Measurements from ENCODE around the gene BTAF1. TPM values are rescaled to one million over a fixed set of nuclear protein-coding genes. Genes with fewer than 3 reads are reported as not detected.

Gene BTAF1
- polyA plus RNA-seq, 1 experiment = 13.9 TPM

DNA sequence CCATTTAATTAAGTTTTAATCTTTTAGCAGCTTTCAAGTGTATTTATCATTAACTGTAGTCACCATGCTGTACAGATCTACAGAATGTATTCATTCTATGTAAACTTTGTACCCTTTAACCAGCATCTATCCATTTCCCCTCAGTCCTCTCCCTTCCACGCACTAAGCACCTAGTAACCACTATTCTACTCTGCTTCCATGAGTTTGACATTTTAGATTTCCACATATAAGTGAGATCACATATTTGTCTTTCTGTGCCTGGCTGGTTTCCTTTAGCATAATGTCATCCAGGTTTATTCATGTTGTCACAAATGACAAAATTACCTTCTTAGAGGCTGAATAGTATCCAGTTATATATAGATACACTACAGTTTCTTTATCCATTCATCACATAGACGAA lies 79.7 kb downstream of the BTAF1 start:
- POLR2A ChIA-PET = no interaction called here
- CTCF ChIA-PET = interaction anchor here (0.6 to 1.2 kb wide), 2 partner anchors 14 to 42 kb away, joined by 3 read pairs; no protein-coding TSS in a partner anchor
- TF ChIP-seq CTCF (IDR thresholded peaks at IDR 0.05; ENCODE audit: insufficient read depth, low read depth, low read length) = no peak
- no peak for DNase-seq (ENCODE audit: low read depth)
- H3K27me3 ChIP-seq (ENCODE audit: control insufficient read depth, insufficient read depth, low read length) = no peaks in the 10 kb centered on the region
- peaks cover 3% of the 10 kb centered on the region; the same call in 1 of the 2 replicates for H3K36me3 ChIP-seq (ENCODE audit: control insufficient read depth, insufficient read depth, low read length)
- no peak overlapping the region for H3K4me3 ChIP-seq (ENCODE audit: low read depth, low read length)

DNA sequence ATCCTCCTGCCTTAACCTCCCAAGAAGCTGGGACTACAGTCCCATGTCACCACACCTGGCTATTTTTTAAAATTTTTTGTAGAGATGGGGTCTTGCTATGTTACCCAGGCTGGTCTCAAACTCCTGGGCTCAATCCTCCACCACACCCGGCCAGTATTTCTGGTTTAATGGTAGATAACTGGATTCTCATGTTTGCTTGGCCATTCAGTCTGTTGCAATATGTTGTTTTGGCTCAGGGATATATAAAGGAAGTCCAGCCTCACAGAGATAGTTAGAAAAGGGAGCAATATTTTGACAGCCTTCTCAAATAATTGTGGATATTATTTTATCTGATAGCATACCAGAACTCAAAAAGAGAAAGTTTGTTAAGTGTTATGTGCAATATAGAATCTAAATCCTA lies 82.4 kb downstream of the BTAF1 start:
- no peaks in the 10 kb centered on the region for H3K27me3 ChIP-seq (ENCODE audit: control insufficient read depth, insufficient read depth, low read length)
- CTCF ChIA-PET = interaction anchor here (1.1 kb wide), 1 partner anchor 12 kb away, joined by 3 read pairs; no protein-coding TSS in a partner anchor
- POLR2A ChIA-PET = no interaction called here
- no peak overlapping the region for H3K4me3 ChIP-seq (ENCODE audit: low read depth, low read length)
- no peak for DNase-seq (ENCODE audit: low read depth)
- H3K36me3 ChIP-seq (ENCODE audit: control insufficient read depth, insufficient read depth, low read length) = peaks cover under 1% of the 10 kb centered on the region; the same call in 1 of the 2 replicates
- TF ChIP-seq CTCF (IDR thresholded peaks at IDR 0.05; ENCODE audit: insufficient read depth, low read depth, low read length) = no peak

DNA sequence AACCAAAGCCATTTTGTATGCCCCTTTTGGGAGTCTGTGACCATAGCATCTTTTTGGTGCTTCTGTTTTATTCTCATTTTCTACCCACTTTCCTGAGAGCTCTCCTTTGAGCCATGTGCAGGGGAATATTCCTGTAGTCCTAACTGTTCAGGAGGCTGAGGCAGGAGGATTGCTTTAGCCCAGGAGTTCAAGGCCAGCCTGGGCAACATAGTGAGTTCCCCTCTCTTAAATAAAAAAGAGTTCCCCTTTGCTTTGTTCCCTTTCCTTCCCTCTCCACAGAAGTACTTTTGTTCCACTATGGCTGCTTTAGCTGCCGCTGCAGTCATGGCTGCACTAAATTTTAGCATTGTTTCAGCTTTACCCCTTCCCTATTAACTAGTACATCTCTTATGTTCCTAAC lies 85.9 kb downstream of the BTAF1 start:
- Histone ChIP-seq H3K36me3 (ENCODE audit: control insufficient read depth, insufficient read depth, low read length) (peaks cover 4% of the 10 kb centered on the region; the same call in 1 of the 2 replicates), H3K4me3 (ENCODE audit: low read depth, low read length) (no peak overlapping the region), H3K27me3 (ENCODE audit: control insufficient read depth, insufficient read depth, low read length) (no peaks in the 10 kb centered on the region)
- CTCF ChIA-PET = interaction anchor here (1.1 to 2.6 kb wide), 2 partner anchors 20 to 30 kb away, joined by 3 to 6 read pairs; no protein-coding TSS in a partner anchor
- TF ChIP-seq CTCF (IDR thresholded peaks at IDR 0.05; ENCODE audit: insufficient read depth, low read depth, low read length) = no peak
- POLR2A ChIA-PET = no interaction called here
- no peak for DNase-seq (ENCODE audit: low read depth)

DNA sequence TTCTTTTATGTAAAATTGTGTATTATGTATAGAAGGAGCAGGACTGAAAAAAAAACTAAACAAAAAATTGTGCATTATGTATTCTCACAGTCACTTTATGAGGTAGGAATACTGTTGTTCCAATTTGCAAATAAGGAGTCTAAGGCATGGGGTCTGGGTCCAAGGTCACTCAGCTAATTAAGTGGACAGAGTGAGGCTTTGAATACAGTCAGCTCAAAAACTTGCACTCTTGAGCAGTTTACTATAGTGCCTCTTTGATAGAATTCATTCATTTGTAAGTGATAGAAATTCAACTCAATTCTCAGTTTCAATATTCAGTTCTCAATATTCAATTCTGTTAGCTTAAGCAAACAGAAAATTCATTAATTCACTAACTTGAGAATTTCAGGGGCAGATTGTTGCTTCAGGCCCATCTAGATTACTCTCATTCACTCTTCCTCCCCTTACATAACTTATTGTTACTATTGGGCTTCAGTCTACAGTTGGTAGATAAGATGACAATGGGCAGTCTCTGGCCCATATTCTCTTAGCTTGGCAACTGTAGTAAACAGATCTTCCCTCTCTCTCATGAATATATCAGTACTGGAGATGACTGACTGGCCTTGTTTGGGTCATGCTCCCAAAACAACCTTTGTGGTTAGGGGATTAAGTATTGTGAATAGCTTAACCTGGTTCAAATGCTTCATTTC lies 86.6 kb downstream of the BTAF1 start:
- no peak for TF ChIP-seq CTCF (IDR thresholded peaks at IDR 0.05; ENCODE audit: insufficient read depth, low read depth, low read length)
- Histone ChIP-seq H3K36me3 (ENCODE audit: control insufficient read depth, insufficient read depth, low read length) (peaks cover 4% of the 10 kb centered on the region; the same call in 1 of the 2 replicates), H3K4me3 (ENCODE audit: low read depth, low read length) (no peak overlapping the region), H3K27me3 (ENCODE audit: control insufficient read depth, insufficient read depth, low read length) (no peaks in the 10 kb centered on the region)
- ChIA-PET CTCF (interaction anchor here (0.6 to 2.6 kb wide), 2 partner anchors 20 to 296 kb away, joined by 3 to 6 read pairs; no protein-coding TSS in a partner anchor), POLR2A (no interaction called here)
- no peak for DNase-seq (ENCODE audit: low read depth)

- Histone ChIP-seq H3K4me3 (ENCODE audit: low read depth, low read length) (no peak overlapping the region), H3K27me3 (ENCODE audit: control insufficient read depth, insufficient read depth, low read length) (no peaks in the 10 kb centered on the region), H3K36me3 (ENCODE audit: control insufficient read depth, insufficient read depth, low read length) (0 out of 2 replicates have a peak, but pooled peaks cover 6% of the 10 kb centered on the region)
- CTCF ChIA-PET = no interaction called here
- POLR2A ChIA-PET = no interaction called here
- DNase-seq (ENCODE audit: low read depth) = peak; percentile 4
- TF ChIP-seq CTCF (IDR thresholded peaks at IDR 0.05; ENCODE audit: insufficient read depth, low read depth, low read length) = no peak
These were observed 88.1 kb downstream of the BTAF1 start for GRCh38 chr10:92011560-92012214.
